NCI-H187 treated with DMSO at 0.1 percent for 48 hours (cell line): Measurements from ENCODE around the gene GET3.

Experiments
- DNase-seq: peaks from one replicate; lab custom pipeline; 2025; lab: John Stamatoyannopoulos, UW

The GET3 gene

DNA sequence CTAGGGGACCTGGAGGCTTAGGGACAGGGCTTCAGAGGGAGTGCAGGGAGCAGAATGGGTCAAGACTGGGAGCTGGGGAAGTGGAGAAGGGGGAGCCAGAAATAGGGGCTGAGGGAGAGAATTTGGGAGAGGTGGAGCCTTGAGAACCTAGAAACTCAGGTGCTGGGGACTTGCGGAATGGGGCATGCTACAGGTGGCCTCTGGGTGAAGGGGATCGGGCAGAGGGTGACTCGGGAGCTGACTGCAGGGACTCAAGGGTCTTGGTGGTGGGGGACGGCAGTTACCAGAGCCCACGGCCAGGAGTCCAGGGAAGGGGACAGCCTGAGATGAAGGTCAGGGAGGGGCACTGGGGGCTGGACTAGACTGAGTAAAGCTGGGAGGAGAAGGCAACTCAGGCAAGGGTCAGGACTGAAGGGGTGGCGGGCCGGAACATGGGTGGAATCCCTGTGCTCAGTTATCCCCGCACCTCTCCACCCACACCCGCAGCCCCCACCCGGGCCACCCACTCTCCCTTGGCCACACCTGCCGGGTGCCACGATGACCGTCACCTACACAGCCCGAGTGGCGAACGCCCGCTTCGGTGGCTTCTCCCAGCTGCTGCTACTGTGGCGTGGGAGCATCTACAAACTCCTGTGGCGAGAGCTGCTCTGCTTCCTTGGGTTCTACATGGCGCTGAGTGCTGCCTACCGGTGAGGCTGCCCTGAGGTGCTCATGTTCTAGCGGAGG is 14.9 kb downstream of the GET3 start:
- no peak for DNase-seq

DNA sequence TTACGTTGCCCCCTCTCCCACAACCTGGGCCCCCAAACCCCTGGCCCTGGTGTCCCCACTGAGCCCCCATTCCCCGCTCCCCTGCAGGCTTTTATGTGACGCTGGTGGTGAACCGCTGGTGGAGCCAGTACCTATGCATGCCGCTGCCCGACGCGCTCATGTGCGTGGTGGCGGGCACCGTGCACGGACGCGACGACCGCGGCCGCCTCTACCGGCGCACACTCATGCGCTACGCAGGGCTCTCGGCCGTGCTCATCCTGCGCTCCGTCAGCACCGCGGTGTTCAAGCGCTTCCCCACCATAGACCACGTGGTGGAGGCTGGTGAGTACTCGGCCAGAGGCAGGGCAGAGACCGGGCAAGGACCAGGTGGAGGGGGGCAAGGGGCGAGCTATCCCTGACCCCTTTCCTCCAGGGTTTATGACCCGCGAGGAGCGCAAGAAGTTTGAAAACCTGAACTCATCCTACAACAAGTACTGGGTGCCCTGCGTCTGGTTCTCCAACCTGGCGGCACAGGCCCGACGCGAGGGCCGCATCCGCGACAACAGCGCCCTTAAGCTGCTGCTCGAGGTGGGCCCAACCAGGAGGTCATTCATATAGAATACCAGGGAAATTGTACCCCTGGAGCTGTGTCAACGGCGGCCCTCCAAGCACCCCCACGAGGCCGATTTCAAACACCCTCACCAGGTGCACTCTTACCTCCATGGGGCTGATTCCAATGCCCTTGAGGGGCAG is 17.3 kb downstream of the GET3 start:
- DNase-seq = no peak

DNA sequence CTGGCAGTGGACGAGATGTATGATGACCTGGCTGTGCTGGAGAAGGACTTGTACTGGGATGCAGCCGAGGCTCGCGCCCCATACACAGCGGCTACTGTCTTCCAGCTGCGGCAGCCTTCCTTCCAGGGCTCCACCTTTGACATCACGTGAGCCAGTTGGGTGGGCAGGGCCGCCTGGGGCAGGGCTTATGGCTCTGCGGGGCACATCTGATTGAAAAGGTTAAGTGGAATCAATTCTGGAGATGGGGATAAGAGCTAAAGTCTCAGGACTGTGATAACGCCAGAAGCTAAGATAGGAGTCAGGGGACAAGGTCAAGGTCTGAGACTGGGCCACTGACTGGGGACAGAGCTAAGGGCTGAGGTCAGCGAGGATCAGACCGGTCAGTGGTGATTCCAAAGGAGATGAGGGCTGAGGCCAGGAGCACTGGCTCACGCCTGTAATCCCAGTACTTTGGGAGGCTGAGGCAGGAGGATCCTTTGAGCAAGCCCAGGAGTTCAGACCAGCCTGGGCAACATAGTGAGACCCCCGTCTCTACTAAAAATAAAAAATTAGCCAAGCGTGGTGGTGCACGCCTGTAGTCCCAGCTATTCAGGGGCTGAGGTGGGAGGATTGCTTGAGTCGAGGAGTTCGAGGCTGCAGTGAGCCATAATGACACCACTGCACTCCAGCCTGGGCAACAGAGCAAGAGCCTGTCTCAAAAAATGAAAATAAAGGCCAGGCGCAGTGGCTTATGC is 19.0 kb downstream of the GET3 start:
- DNase-seq = no peak

DNA sequence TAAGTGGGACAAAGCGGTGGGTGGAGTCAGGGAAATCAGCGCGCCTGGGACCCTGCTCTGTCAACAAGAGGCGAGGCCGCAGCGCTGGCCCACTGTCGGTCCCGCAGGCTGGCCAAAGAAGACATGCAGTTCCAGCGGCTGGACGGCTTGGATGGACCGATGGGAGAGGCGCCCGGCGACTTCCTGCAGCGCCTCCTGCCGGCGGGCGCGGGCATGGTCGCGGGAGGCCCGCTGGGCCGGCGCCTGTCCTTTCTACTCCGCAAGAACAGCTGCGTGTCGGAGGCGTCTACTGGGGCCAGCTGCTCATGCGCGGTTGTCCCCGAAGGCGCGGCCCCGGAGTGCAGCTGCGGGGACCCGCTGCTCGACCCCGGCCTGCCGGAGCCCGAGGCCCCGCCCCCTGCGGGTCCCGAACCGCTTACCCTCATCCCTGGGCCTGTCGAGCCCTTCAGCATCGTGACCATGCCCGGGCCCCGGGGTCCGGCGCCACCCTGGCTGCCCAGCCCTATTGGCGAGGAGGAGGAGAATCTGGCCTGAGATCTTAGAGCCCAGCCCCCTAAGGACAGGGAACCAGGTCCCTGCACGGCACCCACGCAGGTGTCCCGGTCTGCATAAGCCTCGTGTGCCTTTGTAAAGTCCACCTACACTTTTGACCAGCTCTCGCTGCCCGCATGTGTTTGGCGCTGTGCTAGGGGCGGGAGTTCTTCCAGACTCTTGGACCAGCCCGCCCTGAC is 20.4 kb downstream of the GET3 start:
- DNase-seq = no peak

DNA sequence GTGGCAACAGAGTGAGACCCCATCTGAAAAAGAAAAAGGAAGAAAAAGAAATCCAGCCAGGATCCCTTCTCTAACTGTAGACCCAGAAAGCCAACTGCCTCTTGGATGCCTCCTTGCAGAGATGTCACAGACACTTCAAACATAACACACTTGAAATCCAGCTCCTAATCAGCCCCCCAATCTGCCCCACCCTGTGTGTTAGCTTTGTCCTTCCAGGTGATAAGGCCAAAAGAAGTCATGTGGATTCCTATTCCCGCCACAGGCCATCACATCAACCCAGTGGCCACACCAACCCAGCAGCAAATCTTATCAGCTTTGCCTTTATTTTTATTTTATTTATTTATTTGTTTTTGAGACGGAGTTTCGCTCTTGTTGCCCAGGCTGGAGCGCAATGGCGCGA is 22.4 kb downstream of the GET3 start:
- DNase-seq = no peak

DNA sequence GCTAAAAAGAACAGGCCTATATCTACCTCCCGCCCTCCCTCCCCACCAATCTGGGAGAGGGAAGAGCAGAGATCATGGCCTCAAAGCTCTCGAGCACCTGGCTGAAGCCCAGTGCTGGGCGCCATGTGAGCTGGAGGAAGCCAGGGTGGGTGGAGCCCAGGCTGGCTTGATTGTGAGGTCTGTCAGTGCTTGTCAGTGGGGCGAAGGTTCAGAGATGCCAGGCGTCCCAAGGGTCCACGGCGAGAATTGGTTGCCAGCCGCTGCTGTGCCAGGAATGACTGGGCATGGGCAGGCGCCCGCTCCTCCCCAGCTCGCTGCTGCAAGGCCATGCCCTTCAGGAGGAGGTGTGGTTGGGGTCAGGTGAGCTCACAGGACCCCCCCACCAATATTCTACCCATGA is 25.8 kb downstream of the GET3 start:
- no peak for DNase-seq

DNA sequence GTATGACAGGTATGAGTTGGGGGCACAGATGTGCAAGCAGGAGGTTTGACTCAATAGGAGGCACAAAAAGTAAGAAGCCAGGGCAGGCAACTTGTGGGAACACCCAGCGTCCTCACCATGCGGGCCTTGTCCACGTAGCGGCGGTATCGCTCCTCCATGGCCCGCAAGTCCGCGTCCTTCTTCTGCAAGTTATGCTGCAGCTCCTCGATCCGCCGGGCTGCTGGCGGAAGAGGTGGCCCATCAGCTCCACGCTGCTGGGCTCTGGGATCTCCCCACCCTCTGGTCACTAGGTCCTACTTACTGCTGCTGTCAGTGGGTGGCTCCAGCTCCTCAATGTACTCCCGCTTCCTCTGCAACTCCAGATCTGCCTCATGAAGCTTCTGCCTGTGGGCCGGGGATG is 27.4 kb downstream of the GET3 start:
- DNase-seq = no peak

DNA sequence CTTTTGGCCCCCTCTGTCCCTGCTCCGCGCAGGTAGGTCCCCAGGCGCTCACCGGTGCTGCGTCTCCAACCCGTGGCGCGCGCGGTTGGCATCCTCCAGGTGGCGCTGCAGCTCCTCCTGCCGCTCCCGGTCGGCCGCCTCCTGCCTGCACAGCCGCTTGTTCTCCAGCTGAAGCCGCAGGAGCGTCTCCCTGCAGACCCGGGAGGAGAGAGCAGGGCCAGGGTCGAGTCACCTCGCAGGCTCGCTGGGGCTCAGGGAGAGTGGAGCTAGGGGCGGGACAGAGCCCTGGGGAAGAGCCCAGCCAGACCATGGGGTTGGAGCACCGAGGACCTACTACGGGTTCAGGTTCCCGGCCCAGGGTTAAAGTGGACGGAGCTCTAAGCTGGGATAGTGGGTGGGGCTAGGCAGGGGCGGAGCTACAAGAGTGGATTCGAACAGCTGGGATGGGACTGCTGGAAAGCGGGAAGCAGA is 28.8 kb downstream of the GET3 start:
- DNase-seq = peak; percentile 46

DNA sequence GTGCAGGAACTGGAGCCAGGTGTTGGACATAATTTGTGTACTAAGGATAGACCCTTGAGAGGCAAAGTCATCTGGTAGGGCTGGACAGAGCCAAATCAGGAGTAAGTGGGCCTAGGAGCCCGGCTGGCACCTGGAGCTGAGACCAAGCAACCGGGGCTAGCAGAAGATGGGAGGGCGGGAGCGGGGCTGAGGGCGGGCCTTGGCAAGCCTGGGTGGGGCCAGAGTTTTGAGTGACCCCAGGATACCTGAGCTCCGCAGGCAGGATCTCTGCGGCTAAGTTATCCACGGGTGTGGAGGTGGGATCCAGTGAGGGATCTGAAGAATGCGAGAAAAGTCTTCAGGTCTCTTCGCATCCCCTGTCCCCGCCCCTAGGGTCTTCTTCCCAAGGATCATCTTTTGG is 29.9 kb downstream of the GET3 start:
- DNase-seq = no peak

DNA sequence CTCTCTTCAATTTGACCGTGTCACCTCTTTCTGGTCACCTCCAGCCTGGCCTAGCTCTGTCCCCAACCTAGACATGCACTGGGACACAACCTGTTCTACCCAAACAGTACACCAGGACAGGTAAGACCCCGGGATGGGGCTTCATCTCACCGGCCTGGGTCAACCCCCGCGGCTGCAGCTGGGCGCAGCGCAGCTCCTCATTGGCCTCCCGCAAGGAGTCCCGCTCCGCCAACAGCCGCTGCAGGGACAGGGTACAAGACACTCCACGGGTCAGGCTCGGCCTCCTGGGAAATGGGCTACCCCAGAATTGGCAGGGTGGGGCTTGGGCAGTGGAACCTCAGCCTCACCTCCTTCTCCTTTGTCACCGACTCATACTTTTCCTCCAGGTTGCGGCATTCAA is 30.4 kb downstream of the GET3 start:
- DNase-seq = no peak

DNA sequence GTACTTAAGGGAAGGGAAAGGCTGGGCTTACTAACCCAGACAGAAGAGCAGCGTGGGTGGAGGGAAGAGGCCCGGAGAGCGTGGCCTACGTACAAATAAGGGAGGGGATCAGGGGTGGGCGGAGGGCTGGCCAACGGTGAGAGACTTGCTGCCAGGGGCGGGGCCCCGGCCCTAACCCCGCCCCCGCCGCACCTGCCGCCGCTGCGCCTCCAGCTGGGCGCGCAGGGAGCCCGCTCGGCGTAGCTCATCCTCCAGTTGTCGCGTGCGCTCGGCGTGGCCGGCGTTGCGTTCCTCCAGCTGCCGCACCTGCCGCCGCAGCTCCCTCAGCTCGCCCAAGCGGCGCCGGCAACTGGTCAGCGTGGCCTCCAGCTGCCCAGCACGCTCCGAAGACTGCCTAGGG is 32.4 kb downstream of the GET3 start:
- DNase-seq = peak; percentile 42

DNA sequence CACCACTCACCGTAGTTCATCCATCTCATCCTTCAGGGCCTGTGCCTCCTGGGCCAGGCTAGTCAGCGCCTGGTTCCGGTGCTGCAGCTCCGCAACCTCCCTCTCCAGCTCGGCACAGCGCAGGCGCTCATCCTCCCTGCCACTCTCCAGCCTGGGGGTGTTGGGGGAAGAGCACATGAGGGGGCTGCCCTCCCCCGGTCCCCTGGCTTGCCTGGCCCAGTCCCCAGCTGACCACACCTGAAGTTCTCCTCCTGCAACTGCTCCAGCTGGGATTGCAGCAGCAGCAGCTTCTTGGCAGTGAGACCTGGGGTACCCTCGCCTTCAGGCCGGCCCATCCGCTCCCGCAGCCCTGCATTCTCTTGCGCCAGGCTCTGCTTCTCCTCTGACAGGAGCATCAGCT is 33.6 kb downstream of the GET3 start:
- DNase-seq = no peak

DNA sequence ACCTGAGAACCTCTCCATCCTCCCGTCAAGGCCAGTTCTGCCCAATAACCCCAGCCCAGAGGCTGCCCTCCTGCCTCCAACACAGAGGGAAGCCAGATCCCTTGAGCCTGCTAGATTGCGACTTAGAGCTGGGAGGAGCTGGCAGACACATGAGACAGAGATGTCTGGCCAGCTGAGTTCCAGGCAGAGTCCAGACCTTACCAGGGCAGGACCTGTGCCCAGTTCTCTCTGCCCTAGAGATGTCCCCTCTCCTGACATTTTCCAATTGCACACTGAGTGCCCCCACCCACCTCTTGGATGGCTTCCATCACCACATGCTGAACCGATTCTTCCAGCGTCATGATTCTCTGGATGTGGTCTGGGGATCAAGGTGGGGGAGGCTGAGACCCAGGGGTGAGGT is 35.0 kb downstream of the GET3 start:
- DNase-seq = no peak

DNA sequence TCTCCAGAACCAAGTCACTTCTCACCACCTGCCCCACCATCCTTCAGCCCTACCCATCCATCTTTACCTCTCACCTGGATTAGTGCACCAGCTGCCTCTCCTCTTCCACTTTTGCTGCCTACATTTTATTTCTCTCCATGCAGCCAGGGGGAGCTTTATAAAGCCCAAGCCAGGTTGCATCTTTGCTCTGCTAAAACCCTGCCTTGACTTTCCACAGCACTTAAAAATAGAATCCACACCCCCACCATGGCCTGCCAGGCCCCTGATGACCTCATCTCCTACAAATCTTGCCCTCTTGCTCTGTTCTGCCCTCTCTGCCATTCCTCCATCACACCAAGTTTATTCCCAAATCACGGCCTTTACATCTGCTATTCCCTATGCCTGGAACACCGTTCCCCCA is 36.3 kb downstream of the GET3 start:
- DNase-seq = no peak

DNA sequence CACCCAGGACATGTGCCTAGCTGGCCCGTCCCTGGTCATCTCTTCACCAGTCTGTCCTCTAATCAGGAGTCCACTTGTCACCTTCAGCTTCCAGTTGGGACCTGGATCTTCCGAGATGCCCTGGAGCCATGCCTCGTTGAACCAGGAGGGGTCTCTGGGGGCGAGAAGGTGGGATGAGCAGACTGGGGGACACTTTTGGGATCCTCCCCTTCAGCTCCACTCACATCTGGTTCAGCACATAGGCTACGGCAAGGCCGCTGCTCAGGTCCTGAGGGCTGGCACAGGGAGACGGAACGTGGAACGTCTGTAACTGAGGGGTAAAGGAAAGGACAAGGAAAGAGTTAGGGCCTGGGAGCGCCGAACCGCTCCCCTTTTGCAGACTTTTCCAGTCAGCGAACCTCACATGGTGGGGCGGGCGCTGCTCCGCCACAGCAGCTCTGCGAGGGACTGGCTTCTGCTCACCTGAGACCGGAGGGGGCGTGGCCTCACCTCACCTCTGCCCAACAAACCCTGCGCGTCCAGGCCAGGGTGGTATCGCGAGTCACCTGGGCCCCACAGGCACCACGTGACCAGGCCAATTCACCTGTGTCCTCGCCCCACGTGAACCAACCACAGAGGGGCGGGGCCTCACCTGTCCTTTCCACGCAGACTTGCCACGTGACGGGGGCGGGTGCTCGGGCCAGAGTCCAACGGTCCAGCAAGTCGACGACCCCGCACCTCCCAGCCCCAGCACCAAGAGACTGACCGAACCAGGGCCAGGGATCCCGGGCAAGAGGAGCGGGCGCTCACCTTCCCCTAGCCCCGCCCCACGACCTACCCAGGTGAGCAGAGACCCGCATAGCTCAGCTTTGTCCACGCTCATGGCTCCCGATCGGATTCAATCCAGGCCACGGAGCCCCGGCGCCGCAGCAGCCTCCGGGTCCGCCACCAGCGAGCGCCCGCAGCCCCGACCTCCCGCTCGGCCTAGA is 37.6 kb downstream of the GET3 start, which contains the start of gene HOOK2:
Gene HOOK2, minus strand, starts transcription at position 965 of the 968 bp plus-strand sequence. Its CDS starts 103 bp downstream, at position 862.
- DNase-seq = no peak

DNA sequence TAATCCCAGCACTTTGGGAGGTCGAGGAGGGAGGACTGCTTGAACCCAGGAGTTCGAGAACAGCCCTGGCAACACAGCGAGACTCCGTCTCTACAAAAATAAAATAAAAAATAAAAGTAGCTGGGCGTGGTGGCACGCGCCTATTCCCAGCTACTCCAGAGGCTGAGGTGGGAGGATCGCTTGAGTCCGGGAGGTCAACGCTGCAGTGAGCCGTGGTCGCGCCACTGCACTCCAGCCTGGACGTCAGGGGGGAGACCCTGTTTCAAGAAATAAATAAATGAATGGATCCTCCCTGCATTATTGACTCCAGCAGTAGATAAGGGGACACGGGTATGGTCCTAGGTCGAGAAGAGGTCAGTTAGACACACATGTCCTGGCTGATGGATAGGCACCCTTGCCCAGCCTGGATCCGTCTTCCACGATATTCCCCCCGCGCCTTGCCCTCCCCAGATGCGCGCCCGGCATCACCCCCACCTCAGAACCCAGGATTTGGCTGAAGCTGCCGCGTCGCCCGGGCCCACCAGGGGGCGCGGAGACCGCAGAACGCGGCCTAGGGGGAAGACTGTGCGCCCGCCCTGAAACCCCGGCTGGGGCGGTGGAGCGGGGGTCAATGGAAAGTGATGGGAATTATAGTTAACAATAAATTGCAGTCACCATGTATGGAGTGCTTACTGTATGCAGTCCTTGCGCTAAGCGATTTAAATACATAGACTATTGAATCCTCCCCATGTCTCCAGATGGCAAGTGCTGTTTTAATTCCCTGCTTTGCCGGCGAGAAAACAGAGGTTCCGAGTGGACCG is 40.1 kb downstream of the GET3 start:
- no peak for DNase-seq

DNA sequence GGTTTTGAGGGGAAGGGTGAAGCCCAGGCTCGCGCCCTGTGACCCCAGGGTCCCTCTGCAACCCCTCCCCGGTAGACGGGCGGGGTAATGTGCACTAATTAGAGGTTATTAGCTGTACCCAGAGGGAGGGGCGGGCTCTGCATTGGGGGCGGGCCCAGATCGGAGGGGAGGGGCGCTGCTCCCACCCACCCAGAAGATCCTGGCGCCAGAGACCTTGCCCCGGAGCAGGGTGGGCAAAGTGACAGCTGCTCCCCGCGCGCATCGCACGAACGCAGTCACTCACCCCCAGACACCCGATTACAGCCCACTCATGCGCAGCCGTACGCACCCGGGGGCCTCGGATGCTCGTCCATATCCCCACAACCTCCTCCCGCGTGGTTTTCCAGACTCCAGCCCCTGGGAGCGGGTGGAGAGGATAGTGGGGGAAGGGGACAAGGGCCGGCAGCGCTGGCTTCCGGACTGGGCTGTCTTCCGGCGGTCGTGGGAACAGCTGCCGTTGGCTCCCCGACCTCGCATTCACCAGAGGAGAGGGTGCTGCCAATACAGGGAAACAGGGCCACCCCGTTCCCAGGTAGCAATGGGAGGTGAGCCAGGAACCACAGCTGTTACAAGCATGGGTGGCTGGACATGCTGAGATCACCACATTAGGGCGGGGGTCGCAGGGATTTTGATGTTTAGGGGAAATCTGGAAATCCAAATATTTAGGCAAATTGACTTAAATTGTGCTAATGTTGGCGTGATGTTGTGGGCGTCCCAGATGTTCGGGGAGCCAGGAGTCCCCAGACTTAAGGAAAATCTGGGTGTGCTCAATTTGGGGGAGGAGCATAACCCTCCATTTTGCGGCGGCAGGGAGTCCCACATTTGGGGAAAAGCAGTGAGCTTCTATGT is 41.0 kb downstream of the GET3 start:
- no peak for DNase-seq

DNA sequence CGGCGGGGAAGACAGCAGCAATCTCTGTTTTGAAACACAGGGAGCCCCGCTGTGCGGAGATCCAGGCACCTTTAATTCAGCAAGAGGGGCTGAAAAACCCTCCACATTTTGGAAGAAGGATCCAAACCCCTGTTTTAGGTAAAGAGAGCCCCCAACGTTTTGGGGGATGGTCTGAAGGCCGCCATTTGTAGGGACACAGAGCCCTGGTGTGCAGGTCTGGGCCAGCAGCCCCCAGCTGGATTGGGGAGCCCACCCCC is 41.5 kb downstream of the GET3 start:
- DNase-seq = no peak
